OCI-LY7 (cell line): ENCODE data around the gene KCND3.

Experiments used
- EZH2phosphoT487 ChIP-seq: fragments of 200-600 bp; sonication (generic); IDR thresholded peaks from 2 replicates; pipeline ENCODE4 v1.6.1; 2018; ENCODE audit warnings: low read depth, borderline replicate concordance, mild to moderate bottlenecking, mixed run types, antibody characterized with exemption, low read length, moderate library complexity, mixed read lengths
- TF ChIP-seq, protein P1 (sequence below): fragments of 200-600 bp; sonication (generic); conservative IDR thresholded peaks from 2 replicates; pipeline ENCODE4 v1.5.1; 2014; ENCODE audit warnings: mild to moderate bottlenecking, antibody characterized with exemption, low read length, moderate library complexity, mixed read lengths

- TF ChIP-seq, protein P1, sequence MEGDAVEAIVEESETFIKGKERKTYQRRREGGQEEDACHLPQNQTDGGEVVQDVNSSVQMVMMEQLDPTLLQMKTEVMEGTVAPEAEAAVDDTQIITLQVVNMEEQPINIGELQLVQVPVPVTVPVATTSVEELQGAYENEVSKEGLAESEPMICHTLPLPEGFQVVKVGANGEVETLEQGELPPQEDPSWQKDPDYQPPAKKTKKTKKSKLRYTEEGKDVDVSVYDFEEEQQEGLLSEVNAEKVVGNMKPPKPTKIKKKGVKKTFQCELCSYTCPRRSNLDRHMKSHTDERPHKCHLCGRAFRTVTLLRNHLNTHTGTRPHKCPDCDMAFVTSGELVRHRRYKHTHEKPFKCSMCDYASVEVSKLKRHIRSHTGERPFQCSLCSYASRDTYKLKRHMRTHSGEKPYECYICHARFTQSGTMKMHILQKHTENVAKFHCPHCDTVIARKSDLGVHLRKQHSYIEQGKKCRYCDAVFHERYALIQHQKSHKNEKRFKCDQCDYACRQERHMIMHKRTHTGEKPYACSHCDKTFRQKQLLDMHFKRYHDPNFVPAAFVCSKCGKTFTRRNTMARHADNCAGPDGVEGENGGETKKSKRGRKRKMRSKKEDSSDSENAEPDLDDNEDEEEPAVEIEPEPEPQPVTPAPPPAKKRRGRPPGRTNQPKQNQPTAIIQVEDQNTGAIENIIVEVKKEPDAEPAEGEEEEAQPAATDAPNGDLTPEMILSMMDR: no peak
- no peak for TF ChIP-seq EZH2phosphoT487
These were observed 100.6 kb downstream of the KCND3 start for GRCh38 chr1:111888740-111889376.
